Activated naive CD8-positive, alpha-beta T cell treated with anti-CD3 and anti-CD28 coated beads, Interleukin-2, amount 10 ng/mL, durations not matched to agents 7 days and 5 days (primary cell): Measurements from ENCODE around the gene RPS8. TPM values are rescaled to one million over a fixed set of nuclear protein-coding genes. Genes with fewer than 3 reads are reported as not detected.
A peak's percentile ranks its signal among the peaks of the same experiment; 100 is the strongest.
"Not testable (repeated sequence)": the region's sequence is repeated elsewhere in the genome, so short reads cannot be mapped to it uniquely, and the experiment has no call there.

Experiments
- ATAC-seq: fragments of 150-1000 bp; cut with Tn5 transposase; one replicate; pipeline ENCODE4 v1.10.0; 2021; ENCODE audit warnings: low read depth, moderate library complexity
- POLR2A ChIA-PET: fragments of 350-600 bp; sonication (Branson Sonifier 250); formaldehyde crosslinking; loops from one replicate; lab custom pipeline; 2021; ENCODE audit warnings: antibody characterized with exemption; lab: Charles Lee
- DNase-seq: peaks from one replicate; pipeline ENCODE4 v3.0.0; 2021
- H3K27ac Mint-ChIP-seq: one replicate; pipeline ENCODE4 v1.8.0; 2022; ENCODE audit warnings: mild to moderate bottlenecking, mixed read lengths
- H3K27me3 Mint-ChIP-seq: one replicate; pipeline ENCODE4 v1.8.0; 2022; ENCODE audit warnings: mild to moderate bottlenecking, moderate library complexity, mixed read lengths
- H3K36me3 Mint-ChIP-seq: one replicate; pipeline ENCODE4 v1.8.0; 2021; ENCODE audit warnings: mild to moderate bottlenecking, mixed read lengths
- H3K4me1 Mint-ChIP-seq: one replicate; pipeline ENCODE4 v1.8.0; 2021; ENCODE audit warnings: mixed read lengths
- H3K4me3 Mint-ChIP-seq: one replicate; pipeline ENCODE4 v1.8.0; 2022; ENCODE audit warnings: mild to moderate bottlenecking, moderate library complexity, mixed read lengths
- H3K9me3 Mint-ChIP-seq: one replicate; pipeline ENCODE4 v1.8.0; 2021; ENCODE audit warnings: mixed read lengths
- total RNA-seq, 2 experiments: library from RNA; stranded (reverse); gene quantifications; one replicate each; pipeline ENCODE4 v1.2.3, GENCODE V29; 2021

RPS8 gene
- total RNA-seq, 2 experiments from 2014 or later: 1,522 to 1,548 TPM

DNA sequence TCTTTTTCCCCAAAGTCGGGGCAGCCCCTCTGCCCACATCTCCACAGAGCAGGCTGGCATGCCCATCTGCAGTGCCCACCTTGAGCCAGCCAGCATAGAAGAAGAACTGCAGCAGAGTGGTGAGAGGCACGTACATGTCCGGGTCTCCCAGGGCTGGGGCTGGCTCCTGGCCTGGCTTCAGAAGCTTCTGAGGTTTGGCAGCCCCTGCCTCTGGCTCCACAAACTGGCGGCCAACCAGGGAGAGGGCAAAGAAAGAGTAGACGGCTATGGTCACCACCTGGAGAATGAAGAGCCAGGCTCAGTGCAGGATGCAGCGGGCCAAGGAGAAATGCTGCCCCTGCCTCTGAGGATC lies 9.7 kb downstream of the RPS8 start:
- H3K4me3 Mint-ChIP-seq: peak overlapping the region; percentile 66
- H3K36me3 Mint-ChIP-seq: peaks cover 13% of the 10 kb centered on the region
- H3K27ac Mint-ChIP-seq: peak overlapping the region; percentile 71
- POLR2A ChIA-PET: interaction anchor here (0.7 to 8.4 kb wide), 12 partner anchors 9 to 706 kb away, joined by 3 to 93 read pairs (median 22); partner anchors contain the start of genes BTBD19, DYNLT4, HECTD3 and PLK3
- H3K27me3 Mint-ChIP-seq: no peaks in the 10 kb centered on the region
- no peaks in the 10 kb centered on the region for H3K9me3 Mint-ChIP-seq
- DNase-seq: no peak
- H3K4me1 Mint-ChIP-seq: peaks cover 26% of the 10 kb centered on the region
- no peak for ATAC-seq

DNA sequence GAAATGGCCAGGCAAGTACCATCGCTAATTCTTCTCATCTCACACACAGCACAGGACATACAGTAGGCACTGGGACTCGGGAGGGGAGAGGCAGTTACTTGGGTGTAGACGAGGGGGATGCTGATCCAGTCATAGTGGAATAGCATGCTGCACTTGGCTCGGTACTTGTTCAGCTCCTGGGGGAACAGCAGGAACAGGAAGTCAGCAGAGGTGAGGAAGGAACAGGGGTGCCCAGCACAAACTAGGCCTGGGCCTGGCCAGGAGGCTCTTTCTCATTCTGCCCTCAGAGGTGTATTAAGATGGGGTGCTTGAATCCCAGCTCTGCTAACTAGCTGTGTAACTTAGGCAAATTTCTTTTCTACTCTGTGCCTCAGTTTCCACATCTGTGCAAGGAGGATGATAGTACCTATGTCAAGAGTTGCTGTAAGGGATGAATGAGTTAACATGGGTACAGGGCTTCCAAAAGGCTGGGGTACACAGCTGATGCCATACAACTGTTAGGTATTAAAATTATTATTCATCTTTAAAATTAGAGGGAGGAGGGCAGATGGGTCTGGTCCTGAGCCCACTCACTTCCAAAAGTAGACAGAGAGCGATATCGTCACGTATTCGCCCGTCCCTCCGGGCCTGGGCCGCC lies 10.3 kb downstream of the RPS8 start:
- Mint-ChIP-seq H3K27me3 (no peaks in the 10 kb centered on the region), H3K4me1 (peaks cover 26% of the 10 kb centered on the region), H3K9me3 (no peaks in the 10 kb centered on the region), H3K36me3 (peaks cover 7% of the 10 kb centered on the region), H3K4me3 (peak overlapping the region; percentile 66), H3K27ac (peak overlapping the region; percentile 71)
- DNase-seq (peak; percentile 34), ATAC-seq (no peak)
- POLR2A ChIA-PET: interaction anchor here (0.7 to 8.4 kb wide), 10 partner anchors 10 to 226 kb away, joined by 3 to 93 read pairs (median 24); partner anchors contain the start of genes BTBD19, DYNLT4, HECTD3 and PLK3

DNA sequence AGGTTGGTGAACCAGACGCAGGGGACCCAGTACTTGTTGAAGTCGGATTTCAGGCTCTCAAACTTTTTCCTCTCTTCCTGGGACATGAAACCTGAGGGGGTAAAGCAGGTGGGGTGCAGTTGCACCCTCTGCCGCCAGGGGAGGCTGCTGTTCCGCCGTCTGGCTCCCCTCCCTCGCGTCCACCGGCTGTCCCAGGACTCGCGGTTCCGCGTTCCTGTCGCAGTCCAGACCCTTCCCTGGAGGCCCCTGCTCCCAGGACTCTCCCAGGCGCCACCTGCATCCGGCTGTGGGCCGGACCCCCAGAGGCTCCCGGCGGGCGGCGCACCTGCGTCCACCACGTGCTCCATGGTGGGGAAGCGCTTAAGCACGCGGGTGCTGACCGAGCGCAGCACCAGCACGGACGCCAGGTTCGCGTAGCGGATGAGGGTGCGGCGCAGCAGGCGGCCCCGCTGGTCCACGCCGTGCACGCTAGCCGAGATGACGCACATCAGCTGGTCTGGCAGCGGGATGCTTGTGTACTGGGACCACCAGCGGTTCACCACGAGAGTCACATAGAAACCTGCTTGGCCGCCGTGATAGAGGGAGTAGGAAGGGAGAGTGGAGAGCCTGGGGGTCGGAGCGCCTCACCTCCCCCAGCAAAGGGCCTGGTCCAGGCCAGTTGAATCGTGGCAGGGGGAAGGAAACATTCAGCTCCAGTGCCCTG lies 10.9 kb downstream of the RPS8 start:
- peak overlapping the region; percentile 66 for H3K4me3 Mint-ChIP-seq
- ATAC-seq: peak; percentile 69
- H3K27me3 Mint-ChIP-seq: no peaks in the 10 kb centered on the region
- peaks cover 26% of the 10 kb centered on the region for H3K4me1 Mint-ChIP-seq
- peak overlapping the region; percentile 71 for H3K27ac Mint-ChIP-seq
- DNase-seq: peak; percentile 87
- POLR2A ChIA-PET: interaction anchor here (1.0 to 8.4 kb wide), 8 partner anchors 11 to 554 kb away, joined by 3 to 93 read pairs (median 34); partner anchors contain the start of genes BTBD19, DYNLT4, HECTD3 and MUTYH
- H3K36me3 Mint-ChIP-seq: peaks cover 5% of the 10 kb centered on the region
- H3K9me3 Mint-ChIP-seq: no peaks in the 10 kb centered on the region

DNA sequence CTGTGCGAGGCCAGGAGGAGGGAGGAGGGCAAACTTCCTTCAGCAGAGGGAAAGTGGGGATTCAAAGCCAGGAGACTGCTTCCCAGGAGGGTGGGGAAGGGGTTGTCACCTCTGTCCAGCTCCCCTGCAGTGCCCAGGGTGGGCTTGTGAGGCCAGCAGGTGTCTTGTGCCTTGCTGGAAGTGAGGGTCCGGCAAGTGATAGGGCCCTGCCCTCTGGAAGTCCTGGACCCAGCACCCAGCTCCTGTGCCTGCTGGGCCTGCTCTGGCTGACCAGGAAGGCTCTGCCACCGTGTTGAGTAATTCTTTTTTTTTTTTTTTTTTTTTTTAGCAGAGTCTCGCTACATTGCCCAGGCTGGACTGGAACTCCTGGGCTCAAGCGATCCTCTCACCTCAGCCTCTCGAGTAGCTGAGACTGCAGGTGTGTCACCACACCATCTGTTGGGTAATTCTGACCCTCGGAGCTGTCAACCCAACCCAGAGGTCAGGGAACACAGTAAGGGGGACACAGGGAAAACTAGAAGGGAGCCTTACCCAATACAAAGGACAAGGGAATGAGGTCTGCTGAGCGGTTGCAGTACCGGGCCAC lies 11.6 kb downstream of the RPS8 start:
- POLR2A ChIA-PET: interaction anchor here (1.0 to 8.4 kb wide), 8 partner anchors 10 to 553 kb away, joined by 3 to 93 read pairs (median 34); partner anchors contain the start of genes BTBD19, DYNLT4, HECTD3 and MUTYH
- peaks cover 4% of the 10 kb centered on the region for H3K36me3 Mint-ChIP-seq
- peak overlapping the region; percentile 71 for H3K27ac Mint-ChIP-seq
- no peak for DNase-seq
- peak overlapping the region; percentile 66 for H3K4me3 Mint-ChIP-seq
- H3K27me3 Mint-ChIP-seq: no peaks in the 10 kb centered on the region
- peaks cover 26% of the 10 kb centered on the region for H3K4me1 Mint-ChIP-seq
- H3K9me3 Mint-ChIP-seq: no peaks in the 10 kb centered on the region
- ATAC-seq: no peak

DNA sequence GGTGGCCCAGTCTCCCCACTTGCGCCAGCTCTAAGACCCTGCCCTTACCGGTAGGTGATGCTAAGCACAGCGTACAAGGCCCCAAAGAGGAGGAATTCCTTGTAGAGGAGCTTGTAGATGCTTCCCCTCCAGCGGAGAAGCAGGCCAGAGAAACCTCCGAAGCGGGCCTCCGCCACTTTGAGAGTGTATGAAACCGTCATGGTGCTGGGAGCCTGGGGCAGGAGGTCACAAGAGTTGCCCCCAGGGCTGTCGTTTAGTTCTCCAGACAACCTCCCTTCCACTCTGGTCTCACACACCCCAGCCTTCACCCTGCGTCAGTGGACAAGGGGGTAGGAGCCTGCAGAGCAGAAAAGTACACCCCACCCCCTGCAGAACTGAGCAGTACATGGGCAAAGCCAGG lies 12.2 kb downstream of the RPS8 start:
- Mint-ChIP-seq H3K27ac (no peak overlapping the region), H3K9me3 (no peaks in the 10 kb centered on the region), H3K4me3 (no peak overlapping the region), H3K4me1 (peaks cover 26% of the 10 kb centered on the region), H3K36me3 (peaks cover 4% of the 10 kb centered on the region), H3K27me3 (no peaks in the 10 kb centered on the region)
- POLR2A ChIA-PET: interaction anchor here (0.9 to 8.4 kb wide), 7 partner anchors 9 to 66 kb away, joined by 4 to 93 read pairs (median 9); partner anchors contain the start of genes PLK3, RNU5D-1 and RPS8
- DNase-seq (no peak), ATAC-seq (no peak)

DNA sequence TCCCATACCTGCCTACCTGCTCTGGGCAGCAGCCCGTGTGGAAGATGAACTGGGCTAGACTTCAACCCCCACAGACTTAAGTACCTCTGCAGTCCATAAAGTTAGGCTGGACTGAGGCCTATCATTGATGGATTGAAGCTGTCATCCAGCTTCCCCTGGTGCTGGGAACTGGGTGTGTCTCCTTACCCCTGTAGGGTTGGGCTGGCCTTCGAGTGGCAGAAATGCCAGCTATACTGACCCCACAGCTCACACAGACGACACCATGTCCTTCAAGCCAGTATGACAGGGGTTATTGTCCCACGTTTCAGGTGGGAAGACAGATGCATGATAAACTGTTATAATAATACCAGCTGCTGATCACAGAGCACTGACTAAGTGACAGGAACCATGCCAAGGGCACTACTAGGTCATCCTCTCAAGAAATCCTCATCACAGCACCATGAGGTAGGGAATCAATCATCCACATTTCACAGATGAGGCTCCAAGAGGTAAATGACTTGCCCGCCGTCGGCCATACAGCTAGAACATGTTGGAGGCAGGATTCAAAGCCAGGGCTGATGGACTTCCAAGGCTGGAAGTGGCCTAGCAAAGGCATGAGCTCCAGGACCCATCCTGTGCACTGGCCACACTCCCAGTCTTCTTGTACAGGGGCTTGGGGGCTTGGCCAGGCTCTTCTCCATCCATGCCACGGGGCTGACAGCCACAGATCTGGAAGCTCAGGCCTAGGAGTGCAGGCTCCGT lies 12.9 kb downstream of the RPS8 start, which contains the start of gene BEST4:
Gene BEST4 (minus strand): TSS at position 51 of the 741 bp plus-strand sequence. CDS start 465 bp downstream, outside the sequence.
- no peak for ATAC-seq
- DNase-seq: no peak
- H3K36me3 Mint-ChIP-seq: peaks cover under 1% of the 10 kb centered on the region
- no peak within 1 kb of the TSS for H3K27ac Mint-ChIP-seq
- H3K4me3 Mint-ChIP-seq: no peak within 1 kb of the TSS
- no peaks in the 10 kb centered on the region for H3K9me3 Mint-ChIP-seq
- H3K27me3 Mint-ChIP-seq: no peaks in the 10 kb centered on the region
- POLR2A ChIA-PET: interaction anchor here (0.9 to 8.4 kb wide), 6 partner anchors 12 to 67 kb away, joined by 4 to 93 read pairs (median 34); partner anchors contain the start of genes PLK3, RNU5D-1 and RPS8
- H3K4me1 Mint-ChIP-seq: peaks cover 25% of the 10 kb centered on the region

DNA sequence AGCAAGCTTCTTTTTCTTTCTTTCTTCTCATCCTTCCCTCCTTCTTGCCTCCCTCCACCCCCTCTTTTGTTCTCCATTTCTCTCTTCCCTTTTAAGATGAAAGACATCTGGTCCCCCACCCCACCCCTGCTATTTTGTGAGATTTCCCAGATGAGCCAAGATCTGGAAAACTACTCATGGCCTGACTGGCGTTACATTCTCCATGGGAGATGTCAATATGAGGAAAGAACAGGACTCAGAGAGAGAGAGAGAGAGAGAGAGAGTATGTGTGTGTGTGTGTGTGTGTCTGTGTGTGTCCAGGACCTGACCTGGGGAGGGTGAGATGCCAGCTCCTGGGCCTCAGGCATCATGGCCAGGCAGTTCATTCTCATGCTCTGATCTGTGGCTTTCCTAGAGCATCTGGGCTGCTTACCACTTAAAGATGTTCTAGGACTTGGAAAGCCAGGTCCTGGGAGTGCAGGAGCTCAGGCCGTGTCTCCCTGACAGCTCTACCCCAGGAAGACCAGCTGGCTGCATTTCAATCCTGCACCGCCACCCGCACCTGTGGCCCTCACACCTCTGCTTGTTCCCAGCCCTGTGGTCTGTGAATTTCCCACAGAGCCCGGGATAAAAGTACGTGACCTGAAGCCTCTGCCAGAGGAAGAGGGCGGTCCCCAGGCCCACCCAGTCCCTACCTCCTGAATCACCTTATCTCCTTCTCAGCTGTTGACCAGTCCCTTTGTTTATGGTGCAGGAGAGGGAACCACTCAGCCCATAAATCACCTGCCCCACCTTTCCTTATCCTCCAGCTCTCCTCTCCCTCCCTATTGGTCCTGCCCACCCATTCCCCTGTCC lies 15.8 kb downstream of the RPS8 start:
- H3K9me3 Mint-ChIP-seq: no peaks in the 10 kb centered on the region
- no peaks in the 10 kb centered on the region for H3K27me3 Mint-ChIP-seq
- no peak for ATAC-seq
- DNase-seq: no peak
- POLR2A ChIA-PET: interaction anchor here (1.1 to 8.4 kb wide), 7 partner anchors 9 to 221 kb away, joined by 6 to 93 read pairs (median 11); partner anchors contain the start of genes HECTD3, PLK3, RNU5D-1 and RPS8
- no peak overlapping the region for H3K4me3 Mint-ChIP-seq
- no peak overlapping the region for H3K27ac Mint-ChIP-seq
- no peaks in the 10 kb centered on the region for H3K36me3 Mint-ChIP-seq
- H3K4me1 Mint-ChIP-seq: peaks cover 4% of the 10 kb centered on the region

DNA sequence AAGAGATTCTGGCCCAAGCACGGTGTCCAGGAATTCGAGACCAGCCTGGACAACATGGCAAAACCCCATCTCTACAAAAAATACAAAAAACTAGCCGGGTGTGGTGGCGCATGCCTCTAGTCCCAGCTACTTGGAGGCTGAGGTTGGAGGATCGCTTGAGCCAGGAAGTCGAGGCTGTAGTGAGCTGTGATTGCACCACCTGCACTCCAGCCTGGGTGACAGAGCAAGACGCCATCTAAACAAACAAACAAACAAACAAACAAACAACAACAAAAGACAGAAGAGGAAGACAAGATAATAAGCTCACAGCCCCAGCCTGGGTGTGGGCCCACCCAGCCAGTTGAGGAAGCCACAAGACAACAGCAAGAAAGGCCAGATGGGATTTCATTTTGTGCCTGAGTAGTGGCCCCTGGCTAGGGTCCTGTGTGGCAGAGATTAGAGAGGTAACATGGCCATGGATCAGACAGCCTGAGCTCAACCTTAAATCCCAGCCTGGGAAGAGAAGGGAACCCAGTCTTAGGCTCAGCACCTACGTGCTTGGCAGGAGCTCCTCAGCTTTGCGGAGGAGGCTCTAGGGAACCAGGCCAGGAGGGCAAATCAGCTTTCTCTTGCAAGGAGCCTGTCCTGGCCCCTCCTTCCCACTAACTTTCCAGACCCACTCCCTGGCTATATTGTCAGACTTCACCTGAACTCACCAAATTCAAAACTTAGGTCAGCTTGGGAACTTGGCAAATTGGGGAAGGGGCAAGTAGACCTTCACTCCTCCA lies 17.6 kb downstream of the RPS8 start:
- H3K36me3 Mint-ChIP-seq: no peaks in the 10 kb centered on the region
- DNase-seq: peak; percentile 24
- no peak overlapping the region for H3K4me3 Mint-ChIP-seq
- no peaks in the 10 kb centered on the region for H3K27me3 Mint-ChIP-seq
- POLR2A ChIA-PET: interaction anchor here (0.8 to 3.4 kb wide), 7 partner anchors 10 to 71 kb away, joined by 3 to 24 read pairs (median 14); partner anchors contain the start of genes RNU5D-1 and RPS8
- H3K27ac Mint-ChIP-seq: no peak overlapping the region
- H3K9me3 Mint-ChIP-seq: no peaks in the 10 kb centered on the region
- ATAC-seq: no peak
- H3K4me1 Mint-ChIP-seq: no peaks in the 10 kb centered on the region

DNA sequence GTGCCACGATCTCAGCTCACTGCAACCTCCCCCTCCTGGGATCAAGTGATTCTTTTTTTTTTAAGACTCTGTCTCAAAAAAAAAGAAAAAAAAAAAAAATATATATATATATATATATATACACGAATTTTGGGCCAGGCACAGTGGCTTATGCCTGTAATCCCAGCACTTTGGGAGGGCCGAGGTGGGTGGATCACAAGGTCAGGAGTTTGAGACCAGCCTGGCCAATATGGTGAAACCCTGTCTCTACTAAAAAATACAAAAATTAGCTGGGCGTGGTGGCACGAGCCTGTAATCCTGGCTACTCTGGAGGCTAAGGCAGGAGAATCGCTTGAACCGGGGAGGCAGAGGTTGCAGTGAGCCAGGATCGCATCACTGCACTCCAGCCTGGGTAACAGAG lies 22.5 kb downstream of the RPS8 start:
- H3K9me3 Mint-ChIP-seq, H3K27ac Mint-ChIP-seq, ATAC-seq, H3K27me3 Mint-ChIP-seq, H3K4me3 Mint-ChIP-seq: not testable (repeated sequence)
- DNase-seq: peak; percentile 21
- peaks cover 19% of the 10 kb centered on the region for H3K4me1 Mint-ChIP-seq
- peaks cover 11% of the 10 kb centered on the region for H3K36me3 Mint-ChIP-seq
- POLR2A ChIA-PET: interaction anchor here (1.3 to 10.1 kb wide), 5 partner anchors 11 to 76 kb away, joined by 9 to 360 read pairs (median 10); partner anchors contain the start of genes BTBD19 and RNU5D-1

DNA sequence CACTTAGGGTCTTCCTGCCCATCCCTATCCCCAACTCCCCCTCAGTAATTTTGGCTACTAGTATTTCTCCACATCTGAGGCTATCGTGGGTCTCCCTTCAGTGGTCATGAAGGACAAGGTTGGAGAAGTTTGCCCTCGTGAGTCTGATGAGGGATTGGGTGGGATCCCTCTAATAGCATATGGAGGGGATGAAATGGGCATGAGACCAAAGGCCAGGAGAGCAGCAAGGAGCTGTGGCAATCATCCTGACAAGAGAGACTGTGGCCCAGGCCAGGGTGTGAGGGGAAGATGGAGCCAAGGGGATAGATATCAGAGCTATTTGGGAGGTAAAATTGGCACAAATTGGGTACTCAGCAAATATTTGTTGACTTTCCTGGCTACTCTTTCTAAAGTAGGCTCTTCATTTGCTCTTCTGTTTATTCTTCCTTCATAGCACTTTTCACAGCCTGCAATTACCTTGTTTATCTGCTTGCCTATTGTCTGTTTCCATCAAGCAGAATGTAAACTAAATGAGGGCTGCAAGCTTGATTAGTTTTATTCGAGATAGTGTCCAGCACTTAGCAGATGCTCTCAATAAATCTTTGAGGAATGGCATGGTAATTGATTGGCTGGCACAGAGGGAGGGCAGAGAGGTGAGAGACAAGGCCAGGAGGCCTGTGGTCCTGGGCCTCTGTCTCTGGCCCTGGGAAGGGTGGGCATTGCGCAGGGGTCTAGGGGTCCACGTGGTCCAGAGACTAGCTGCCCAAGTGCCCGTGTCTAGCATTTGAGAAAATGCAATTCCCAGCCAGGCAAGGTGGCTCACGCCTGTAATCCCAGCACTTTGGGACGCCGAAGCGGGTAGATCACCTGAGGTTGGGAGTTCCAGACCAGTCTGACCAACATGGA lies 23.4 kb downstream of the RPS8 start:
- no peaks in the 10 kb centered on the region for H3K27me3 Mint-ChIP-seq
- H3K27ac Mint-ChIP-seq: peak overlapping the region; percentile 92
- DNase-seq: peak; percentile 28
- ATAC-seq: no peak
- peaks cover 16% of the 10 kb centered on the region for H3K36me3 Mint-ChIP-seq
- no peak overlapping the region for H3K4me3 Mint-ChIP-seq
- no peaks in the 10 kb centered on the region for H3K9me3 Mint-ChIP-seq
- POLR2A ChIA-PET: interaction anchor here (0.7 to 10.1 kb wide), 9 partner anchors 8 to 188 kb away, joined by 5 to 360 read pairs (median 10); partner anchors contain the start of genes BTBD19, EIF2B3 and RPS8
- H3K4me1 Mint-ChIP-seq: peaks cover 24% of the 10 kb centered on the region
